ENCODE measurements around the gene GRIK5.
"Not testable (repeated sequence)": the region's sequence is repeated elsewhere in the genome, so short reads cannot be mapped to it uniquely, and the experiment has no call there.

The GRIK5 gene

DNA sequence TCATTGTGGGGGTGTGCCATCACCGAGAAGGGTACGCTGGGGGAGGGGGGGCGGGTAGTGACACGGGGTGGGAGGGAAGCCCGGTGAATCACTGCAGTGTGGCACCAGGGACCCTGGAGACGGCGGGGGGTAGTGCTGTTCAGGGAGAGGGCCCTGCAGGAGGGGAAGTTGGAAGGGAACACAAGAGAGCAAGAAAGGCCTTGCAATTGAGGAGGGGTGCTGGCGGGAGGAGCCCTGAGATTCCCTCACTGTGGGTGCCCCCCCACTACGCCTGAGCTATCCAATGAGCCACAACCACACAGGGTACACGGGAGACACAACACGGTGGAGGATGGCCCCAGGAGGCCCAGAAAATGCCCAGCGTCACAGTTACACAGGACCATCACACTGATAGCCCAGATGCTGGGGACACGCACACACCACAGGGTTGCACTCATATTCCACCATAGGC is 75.5 kb downstream of the GRIK5 start:
- H3K27me3 ChIP-seq (ENCODE audit: control insufficient read depth in 5 of 5, insufficient read depth in 4 of 5, low read length in 5 of 5), result peaks cover 43 to 76% (median 61%) of the 10 kb centered on the region in 5 donors
- H3K27ac ChIP-seq (ENCODE audit: low read depth, low read length), result no peak overlapping the region
- peaks cover 0 to 22% (median 11%) of the 10 kb centered on the region in 5 donors for H3K4me1 ChIP-seq (ENCODE audit: control insufficient read depth in 5 of 5, insufficient read depth in 5 of 5, low read length in 5 of 5)
- H3K4me3 ChIP-seq (ENCODE audit: low read depth in 1 of 5, low read length in 5 of 5), result peak overlapping the region in 1 of 5 donors; percentile 50
- H3K9me3 ChIP-seq (ENCODE audit: control insufficient read depth in 5 of 5, low read length in 5 of 5), result peaks cover 0 to 4% (median 0%) of the 10 kb centered on the region in 5 donors
- no peak overlapping the region for H3K9ac ChIP-seq (ENCODE audit: low read length in 5 of 5)
- no peaks in the 10 kb centered on the region for H3K36me3 ChIP-seq (ENCODE audit: control insufficient read depth in 5 of 5, insufficient read depth in 5 of 5, low read length in 5 of 5)

DNA sequence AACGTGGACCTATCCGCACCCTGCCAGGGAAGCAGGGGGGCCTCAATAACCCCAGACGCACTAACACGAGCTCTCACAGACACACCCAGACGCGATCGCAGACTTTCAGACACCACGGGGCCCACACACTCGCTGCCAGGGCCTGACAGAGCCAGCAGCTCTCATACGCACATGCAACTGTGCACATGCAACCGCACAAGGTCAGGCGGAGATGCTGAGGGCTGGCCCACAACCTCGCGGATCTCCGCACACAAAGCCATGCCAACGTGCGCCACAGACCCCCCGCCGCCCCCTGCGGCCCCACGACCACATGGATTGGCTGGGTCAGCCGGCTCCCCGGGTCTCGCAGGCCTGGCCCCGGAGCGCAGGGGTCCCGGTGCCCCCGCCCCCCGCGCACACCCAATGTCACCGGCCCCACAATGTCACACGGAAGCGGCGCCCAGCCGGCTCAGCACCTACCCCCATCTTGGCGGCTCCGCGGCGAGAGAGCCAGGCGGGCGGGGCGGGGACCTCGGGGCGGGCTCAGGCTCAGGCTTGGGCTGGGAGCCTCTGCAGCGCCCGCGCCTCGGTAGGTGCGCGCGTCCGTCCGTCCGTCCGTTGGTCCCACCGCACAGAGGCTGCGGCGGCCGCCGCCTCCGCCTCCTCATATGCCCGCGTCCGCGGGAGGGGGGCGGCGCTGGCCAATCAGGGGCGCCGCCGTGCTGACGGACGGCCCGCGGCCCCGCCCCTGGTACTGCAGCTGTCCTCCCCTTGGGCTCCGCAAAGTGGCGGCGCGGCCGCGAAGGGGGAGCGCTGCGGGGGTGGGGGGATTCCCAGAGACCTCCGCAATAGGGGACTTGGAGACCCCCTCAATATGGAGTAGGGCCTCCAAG is 76.2 kb downstream of the GRIK5 start, which contains the start of gene ATP1A3:
Gene ATP1A3, minus strand, starts transcription at position 619 of the 872 bp plus-strand sequence. Its CDS starts 154 bp downstream, at position 465.
- Histone ChIP-seq H3K9ac (ENCODE audit: low read length in 5 of 5) (no peak within 1 kb of the TSS), H3K27me3 (ENCODE audit: control insufficient read depth in 5 of 5, insufficient read depth in 4 of 5, low read length in 5 of 5) (peaks cover 39 to 72% (median 56%) of the 10 kb centered on the region in 5 donors), H3K4me1 (ENCODE audit: control insufficient read depth in 5 of 5, insufficient read depth in 5 of 5, low read length in 5 of 5) (peaks cover 0 to 17% (median 9%) of the 10 kb centered on the region in 5 donors), H3K9me3 (ENCODE audit: control insufficient read depth in 5 of 5, low read length in 5 of 5) (peaks cover 0 to 4% (median 0%) of the 10 kb centered on the region in 5 donors), H3K36me3 (ENCODE audit: control insufficient read depth in 5 of 5, insufficient read depth in 5 of 5, low read length in 5 of 5) (no peaks in the 10 kb centered on the region), H3K27ac (ENCODE audit: low read depth, low read length) (no peak within 1 kb of the TSS), H3K4me3 (ENCODE audit: low read depth in 1 of 5, low read length in 5 of 5) (peak within 1 kb of the TSS in 3 of 5 donors; percentile 26 to 50 (median 35))

DNA sequence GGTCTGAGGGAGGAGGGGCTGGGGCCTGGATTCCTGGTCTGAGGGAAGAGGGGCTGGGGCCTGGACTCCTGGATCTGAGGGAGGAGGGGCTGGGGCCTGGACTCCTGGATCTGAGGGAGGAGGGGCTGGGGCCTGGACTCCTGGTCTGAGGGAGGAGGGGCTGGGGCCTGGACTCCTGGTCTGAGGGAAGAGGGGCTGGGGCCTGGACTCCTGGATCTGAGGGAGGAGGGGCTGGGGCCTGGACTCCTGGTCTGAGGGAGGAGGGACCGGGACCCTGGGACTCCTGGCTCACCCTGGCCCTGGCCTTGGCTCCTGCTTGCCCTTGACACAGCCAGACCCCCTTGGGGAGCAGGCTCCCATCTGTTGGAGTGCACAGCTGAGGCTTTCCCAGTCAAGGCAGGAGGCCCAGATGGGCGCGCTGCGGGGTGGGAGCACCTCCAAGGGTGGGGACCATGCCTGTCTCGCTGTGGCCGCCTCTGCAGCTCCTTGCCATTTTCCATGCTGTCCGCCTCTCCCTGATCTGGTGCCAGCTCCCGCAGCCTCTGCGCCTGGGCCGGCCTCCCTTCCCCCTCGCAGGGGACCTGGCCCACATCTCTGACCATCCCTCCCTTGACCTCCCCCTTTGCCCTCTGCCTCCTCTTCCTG is 78.0 kb downstream of the GRIK5 start:
- H3K4me3 ChIP-seq (ENCODE audit: low read depth in 1 of 5, low read length in 5 of 5); H3K9ac ChIP-seq (ENCODE audit: low read length in 5 of 5); H3K36me3 ChIP-seq (ENCODE audit: control insufficient read depth in 5 of 5, insufficient read depth in 5 of 5, low read length in 5 of 5); H3K9me3 ChIP-seq (ENCODE audit: control insufficient read depth in 5 of 5, low read length in 5 of 5); H3K27ac ChIP-seq (ENCODE audit: low read depth, low read length): not testable (repeated sequence)
- H3K27me3 ChIP-seq (ENCODE audit: control insufficient read depth in 5 of 5, insufficient read depth in 4 of 5, low read length in 5 of 5), result peaks cover 35 to 60% (median 48%) of the 10 kb centered on the region in 5 donors
- H3K4me1 ChIP-seq (ENCODE audit: control insufficient read depth in 5 of 5, insufficient read depth in 5 of 5, low read length in 5 of 5), result peaks cover 0 to 11% (median 9%) of the 10 kb centered on the region in 5 donors

DNA sequence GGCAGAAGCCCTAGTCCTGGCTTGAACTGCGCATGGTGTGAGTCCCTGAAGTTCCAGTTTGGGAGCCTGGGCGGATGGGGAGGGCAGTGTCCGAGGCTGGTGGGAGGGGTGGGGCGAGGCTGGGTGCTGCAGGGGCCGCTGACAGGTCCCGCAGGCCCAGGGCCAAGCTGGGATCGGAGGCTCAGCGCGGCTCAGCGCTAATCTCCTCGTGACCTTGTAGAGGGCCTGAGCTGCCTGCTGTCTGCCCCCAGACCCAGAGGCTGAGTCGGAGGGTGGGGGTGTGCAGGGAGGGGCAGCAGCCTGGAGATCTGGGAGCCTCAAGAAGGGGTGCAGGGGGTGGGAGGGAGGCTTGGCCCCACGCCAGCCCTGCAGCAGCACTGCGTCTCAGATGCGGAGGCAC is 79.0 kb downstream of the GRIK5 start:
- Histone ChIP-seq H3K9ac (ENCODE audit: low read length in 5 of 5) (no peak overlapping the region), H3K4me1 (ENCODE audit: control insufficient read depth in 5 of 5, insufficient read depth in 5 of 5, low read length in 5 of 5) (peaks cover 0 to 11% (median 9%) of the 10 kb centered on the region in 5 donors), H3K27ac (ENCODE audit: low read depth, low read length) (no peak overlapping the region), H3K4me3 (ENCODE audit: low read depth in 1 of 5, low read length in 5 of 5) (no peak overlapping the region), H3K27me3 (ENCODE audit: control insufficient read depth in 5 of 5, insufficient read depth in 4 of 5, low read length in 5 of 5) (peaks cover 31 to 50% (median 39%) of the 10 kb centered on the region in 5 donors), H3K36me3 (ENCODE audit: control insufficient read depth in 5 of 5, insufficient read depth in 5 of 5, low read length in 5 of 5) (no peaks in the 10 kb centered on the region), H3K9me3 (ENCODE audit: control insufficient read depth in 5 of 5, low read length in 5 of 5) (peaks cover 0 to 4% (median 0%) of the 10 kb centered on the region in 5 donors)

DNA sequence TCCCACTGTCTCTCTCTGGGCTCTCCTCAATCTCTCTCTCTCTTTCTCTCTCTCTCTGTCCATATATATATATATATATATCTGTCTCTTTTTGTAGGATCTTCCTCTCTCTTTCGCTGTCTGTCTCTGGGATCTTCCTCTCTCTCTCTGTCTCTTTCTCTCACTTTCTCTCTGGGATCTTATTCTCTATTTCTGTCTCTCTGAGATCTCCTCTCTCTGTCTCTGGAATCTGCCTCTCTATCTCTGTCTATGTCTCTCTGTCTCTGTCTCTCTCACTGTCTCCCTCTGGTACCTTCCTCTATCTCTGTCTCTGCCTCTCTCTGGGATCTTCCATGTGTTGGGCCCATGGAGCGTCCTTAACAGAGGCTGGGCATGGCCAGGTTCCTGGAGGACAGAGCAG is 79.4 kb downstream of the GRIK5 start:
- no peaks in the 10 kb centered on the region for H3K36me3 ChIP-seq (ENCODE audit: control insufficient read depth in 5 of 5, insufficient read depth in 5 of 5, low read length in 5 of 5)
- H3K9ac ChIP-seq (ENCODE audit: low read length in 5 of 5), result no peak overlapping the region
- no peak overlapping the region for H3K27ac ChIP-seq (ENCODE audit: low read depth, low read length)
- H3K4me3 ChIP-seq (ENCODE audit: low read depth in 1 of 5, low read length in 5 of 5), result no peak overlapping the region
- H3K9me3 ChIP-seq (ENCODE audit: control insufficient read depth in 5 of 5, low read length in 5 of 5), result peaks cover 0 to 4% (median 0%) of the 10 kb centered on the region in 5 donors
- H3K4me1 ChIP-seq (ENCODE audit: control insufficient read depth in 5 of 5, insufficient read depth in 5 of 5, low read length in 5 of 5), result peaks cover 0 to 11% (median 9%) of the 10 kb centered on the region in 5 donors
- peaks cover 28 to 46% (median 35%) of the 10 kb centered on the region in 5 donors for H3K27me3 ChIP-seq (ENCODE audit: control insufficient read depth in 5 of 5, insufficient read depth in 4 of 5, low read length in 5 of 5)

DNA sequence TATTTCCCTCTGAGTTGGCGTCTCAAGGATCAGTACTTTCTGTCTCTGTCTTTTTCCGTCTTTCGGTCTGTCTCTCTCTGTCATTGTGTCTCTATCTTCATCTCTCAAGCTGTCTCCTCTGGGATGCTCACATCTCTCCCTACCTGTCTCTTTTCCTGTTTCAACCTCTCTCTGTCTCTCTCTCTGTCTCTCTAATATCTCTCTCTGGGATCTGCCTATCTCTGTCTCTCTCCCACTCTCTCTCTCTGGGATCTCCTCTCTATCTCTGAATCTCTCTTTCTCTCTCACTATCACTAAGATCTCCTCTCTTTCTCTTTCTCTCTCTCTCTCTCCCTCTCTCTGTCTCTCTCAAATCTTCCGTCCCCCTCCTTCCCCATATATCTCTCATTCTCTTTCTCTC is 80.0 kb downstream of the GRIK5 start:
- peaks cover 0 to 11% (median 9%) of the 10 kb centered on the region in 5 donors for H3K4me1 ChIP-seq (ENCODE audit: control insufficient read depth in 5 of 5, insufficient read depth in 5 of 5, low read length in 5 of 5)
- H3K9me3 ChIP-seq (ENCODE audit: control insufficient read depth in 5 of 5, low read length in 5 of 5), result no peaks in the 10 kb centered on the region
- H3K4me3 ChIP-seq (ENCODE audit: low read depth in 1 of 5, low read length in 5 of 5), result no peak overlapping the region
- peaks cover 23 to 41% (median 29%) of the 10 kb centered on the region in 5 donors for H3K27me3 ChIP-seq (ENCODE audit: control insufficient read depth in 5 of 5, insufficient read depth in 4 of 5, low read length in 5 of 5)
- H3K27ac ChIP-seq (ENCODE audit: low read depth, low read length), result no peak overlapping the region
- no peak overlapping the region for H3K9ac ChIP-seq (ENCODE audit: low read length in 5 of 5)
- no peaks in the 10 kb centered on the region for H3K36me3 ChIP-seq (ENCODE audit: control insufficient read depth in 5 of 5, insufficient read depth in 5 of 5, low read length in 5 of 5)

DNA sequence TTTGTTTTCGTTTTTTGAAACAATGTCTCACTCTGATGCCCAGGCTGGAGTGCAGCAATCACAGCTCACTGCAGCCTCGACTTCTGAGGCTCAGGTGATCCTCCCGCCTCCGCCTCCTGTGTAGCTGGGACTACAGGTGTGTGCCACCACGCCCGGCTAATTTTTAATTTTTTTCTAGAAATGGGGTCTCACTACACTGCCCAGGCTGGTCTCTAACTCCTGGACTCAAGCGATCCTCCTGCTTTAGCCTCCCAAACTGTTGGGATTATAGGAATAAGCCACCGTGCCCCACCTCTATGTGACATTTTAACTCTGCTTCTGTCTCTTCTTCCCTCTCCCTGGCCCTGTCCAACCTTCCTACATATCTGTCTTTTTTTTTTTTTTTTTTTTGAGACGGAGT is 81.1 kb downstream of the GRIK5 start:
- Histone ChIP-seq H3K27me3 (ENCODE audit: control insufficient read depth in 5 of 5, insufficient read depth in 4 of 5, low read length in 5 of 5) (peaks cover 17 to 31% (median 23%) of the 10 kb centered on the region in 5 donors), H3K27ac (ENCODE audit: low read depth, low read length) (no peak overlapping the region), H3K36me3 (ENCODE audit: control insufficient read depth in 5 of 5, insufficient read depth in 5 of 5, low read length in 5 of 5) (no peaks in the 10 kb centered on the region), H3K9ac (ENCODE audit: low read length in 5 of 5) (no peak overlapping the region), H3K4me1 (ENCODE audit: control insufficient read depth in 5 of 5, insufficient read depth in 5 of 5, low read length in 5 of 5) (peaks cover 0 to 8% (median 6%) of the 10 kb centered on the region in 5 donors), H3K4me3 (ENCODE audit: low read depth in 1 of 5, low read length in 5 of 5) (no peak overlapping the region), H3K9me3 (ENCODE audit: control insufficient read depth in 5 of 5, low read length in 5 of 5) (no peaks in the 10 kb centered on the region)

DNA sequence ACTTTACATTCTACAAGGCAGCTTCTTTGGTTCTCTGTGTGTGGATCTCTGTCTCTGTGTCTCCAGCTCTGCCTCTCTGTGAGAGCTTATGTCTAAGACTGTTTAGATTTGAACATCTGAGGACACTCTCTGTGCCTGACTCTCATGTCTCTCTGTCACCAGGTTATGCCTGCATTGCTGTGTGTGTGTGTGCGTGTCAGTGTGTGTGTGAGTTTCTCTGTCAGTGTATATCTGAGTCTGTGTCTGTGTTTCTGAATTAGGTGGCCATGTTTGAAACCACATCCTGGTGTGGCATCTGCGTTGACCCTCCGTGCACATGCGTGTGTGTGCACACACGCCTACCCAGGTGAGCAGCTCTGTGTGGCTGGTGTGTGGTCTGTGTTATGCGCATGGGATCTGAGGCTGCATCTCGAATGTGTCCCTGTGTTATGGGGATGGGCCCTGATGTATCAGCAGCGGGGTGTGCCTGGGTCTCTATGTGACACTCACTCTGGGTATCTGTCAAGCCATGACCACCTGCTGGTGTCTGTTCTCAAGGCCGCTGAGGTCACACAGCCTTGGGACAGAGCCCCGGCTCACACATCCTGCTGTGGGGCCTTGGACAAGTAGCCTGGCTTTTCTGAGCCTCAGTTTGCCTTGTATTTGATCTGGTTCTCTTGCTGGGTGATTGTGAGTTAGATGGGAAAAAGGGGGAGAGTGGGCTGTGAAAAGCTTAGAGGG is 82.7 kb downstream of the GRIK5 start:
- no peaks in the 10 kb centered on the region for H3K36me3 ChIP-seq (ENCODE audit: control insufficient read depth in 5 of 5, insufficient read depth in 5 of 5, low read length in 5 of 5)
- H3K4me1 ChIP-seq (ENCODE audit: control insufficient read depth in 5 of 5, insufficient read depth in 5 of 5, low read length in 5 of 5), result no peaks in the 10 kb centered on the region

DNA sequence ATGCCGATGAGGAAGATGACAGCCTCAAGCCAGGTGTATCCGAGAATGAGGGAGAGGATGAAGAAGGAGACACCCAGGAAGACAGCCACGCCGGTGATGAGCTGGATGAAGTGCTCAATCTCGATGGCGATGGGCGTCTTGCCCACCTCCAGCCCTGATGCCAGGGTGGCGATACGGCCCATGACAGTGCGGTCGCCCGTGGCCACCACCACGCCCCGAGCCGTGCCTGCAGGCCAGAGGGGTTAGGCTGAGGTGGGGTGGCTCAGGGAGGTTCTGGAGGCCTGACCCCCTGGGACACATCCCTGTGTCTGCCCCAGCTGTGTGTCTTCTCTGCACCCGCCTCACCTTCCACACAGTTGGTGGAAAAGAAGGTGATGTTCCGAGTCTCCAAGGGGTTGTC is 85.0 kb downstream of the GRIK5 start:
- no peak overlapping the region for H3K4me3 ChIP-seq (ENCODE audit: low read depth in 1 of 5, low read length in 5 of 5)
- no peaks in the 10 kb centered on the region for H3K9me3 ChIP-seq (ENCODE audit: control insufficient read depth in 5 of 5, low read length in 5 of 5)
- H3K4me1 ChIP-seq (ENCODE audit: control insufficient read depth in 5 of 5, insufficient read depth in 5 of 5, low read length in 5 of 5), result no peaks in the 10 kb centered on the region
- no peaks in the 10 kb centered on the region for H3K36me3 ChIP-seq (ENCODE audit: control insufficient read depth in 5 of 5, insufficient read depth in 5 of 5, low read length in 5 of 5)
- H3K9ac ChIP-seq (ENCODE audit: low read length in 5 of 5), result no peak overlapping the region
- H3K27me3 ChIP-seq (ENCODE audit: control insufficient read depth in 5 of 5, insufficient read depth in 4 of 5, low read length in 5 of 5), result peaks cover 0 to 3% (median 0%) of the 10 kb centered on the region in 5 donors
- no peak overlapping the region for H3K27ac ChIP-seq (ENCODE audit: low read depth, low read length)

More for the DNA sequence above, 82.7 kb downstream of the GRIK5 start:
- Histone ChIP-seq H3K9ac (ENCODE audit: low read length in 5 of 5) (no peak overlapping the region), H3K27ac (ENCODE audit: low read depth, low read length) (no peak overlapping the region), H3K4me3 (ENCODE audit: low read depth in 1 of 5, low read length in 5 of 5) (no peak overlapping the region), H3K9me3 (ENCODE audit: control insufficient read depth in 5 of 5, low read length in 5 of 5) (no peaks in the 10 kb centered on the region), H3K27me3 (ENCODE audit: control insufficient read depth in 5 of 5, insufficient read depth in 4 of 5, low read length in 5 of 5) (peaks cover 7 to 18% (median 11%) of the 10 kb centered on the region in 5 donors)
